Common myeloid progenitor, CD34-positive (primary cell): ENCODE measurements around the gene PAX1.

Source experiments
- CTCF ChIA-PET: fragments of 350-600 bp; sonication (Branson Sonifier 250); formaldehyde crosslinking; loops from one replicate; lab custom pipeline; 2021; ENCODE audit warnings: antibody characterized with exemption; lab: Charles Lee
- POLR2A ChIA-PET: fragments of 350-600 bp; sonication (Branson Sonifier 250); formaldehyde crosslinking; loops from one replicate; lab custom pipeline; 2021; ENCODE audit warnings: antibody characterized with exemption; lab: Charles Lee
- DNase-seq, 3 donors: peaks; one replicate each; pipeline versions ENCODE4 v3.0.0 to v3.0.0-alpha.2; 2013
- H3K27ac ChIP-seq, 2 experiments: 1 replicate in 1 of 2; 2 replicates in 1 of 2; pipeline ENCODE4 v1.7.0; 2013; ENCODE audit warnings: inconsistent platforms in 2 of 2, low read length in 2 of 2, mild to moderate bottlenecking in 2 of 2, low read depth in 1 of 2, moderate library complexity in 1 of 2; ENCODE audit not compliant: severe bottlenecking in 2 of 2, insufficient read depth in 1 of 2, poor library complexity in 1 of 2
- H3K27me3 ChIP-seq, 5 experiments: replicated peaks in 2 of 5; 1 replicate in 3 of 5; 2 replicates in 2 of 5; pipeline versions ENCODE4 v1.6.1 to v1.7.0; 2013; ENCODE audit warnings: low read length in 4 of 5, mild to moderate bottlenecking in 2 of 5, moderate library complexity in 2 of 5, inconsistent platforms in 1 of 5; ENCODE audit not compliant: insufficient read depth in 5 of 5, control insufficient read depth in 4 of 5
- H3K36me3 ChIP-seq, 4 experiments: 1 replicate in 2 of 4; 2 replicates in 2 of 4; pipeline versions ENCODE4 v1.6.1 to v1.7.0; 2013; ENCODE audit warnings: low read length in 3 of 4, control low read depth in 1 of 4, mild to moderate bottlenecking in 1 of 4; ENCODE audit not compliant: control insufficient read depth in 4 of 4, insufficient read depth in 4 of 4
- H3K4me1 ChIP-seq, 4 experiments: 1 replicate in 3 of 4; 2 replicates in 1 of 4; pipeline versions ENCODE4 v1.6.1 to v1.7.1; 2013; ENCODE audit warnings: low read length in 3 of 4, mild to moderate bottlenecking in 3 of 4, control low read depth in 1 of 4, inconsistent platforms in 1 of 4, moderate library complexity in 1 of 4; ENCODE audit not compliant: control insufficient read depth in 4 of 4, insufficient read depth in 4 of 4; ENCODE audit errors: control extremely low read depth in 1 of 4
- H3K4me3 ChIP-seq, 7 experiments: 1 replicate in 4 of 7; 2 replicates in 3 of 7; pipeline versions ENCODE4 v1.5.1 to v1.7.0; 2013; ENCODE audit warnings: mild to moderate bottlenecking in 7 of 7, low read length in 6 of 7, moderate library complexity in 6 of 7, inconsistent platforms in 2 of 7, low read depth in 2 of 7, control low read depth in 1 of 7; ENCODE audit not compliant: insufficient read depth in 4 of 7, control insufficient read depth in 1 of 7; ENCODE audit errors: extremely low read depth in 1 of 7
- H3K9me3 ChIP-seq, 5 experiments: 1 replicate in 4 of 5; 2 replicates in 1 of 5; pipeline versions ENCODE4 v1.6.1 to v1.7.1; 2013; ENCODE audit warnings: low read length in 4 of 5, mild to moderate bottlenecking in 2 of 5, inconsistent platforms in 1 of 5, low read depth in 1 of 5, moderate library complexity in 1 of 5; ENCODE audit not compliant: control insufficient read depth in 4 of 5, insufficient read depth in 2 of 5; ENCODE audit errors: control extremely low read depth in 1 of 5
- WGBS: methylation state at CpG from one replicate; pipeline ENCODE4 v1.1.5; 2013; ENCODE audit not compliant: insufficient coverage; 5-methylcytosine and 5-hydroxymethylcytosine counted together

PAX1 gene

GRCh38 chr20:21702553-21703470, 2.7 kb upstream of the PAX1 start:
- peak; percentile 50 to 69 (median 67) for DNase-seq
- H3K9me3 ChIP-seq = peaks cover 0 to 6% (median 0%) of the 10 kb centered on the region in 5 experiments
- H3K36me3 ChIP-seq = no peaks in the 10 kb centered on the region
- ChIA-PET POLR2A (no interaction called here), CTCF (interaction anchor here (0.9 to 1.4 kb wide), 7 partner anchors 9 to 80 kb away, joined by 3 to 6 read pairs (median 3); no protein-coding TSS in a partner anchor)
- H3K4me3 ChIP-seq = peak overlapping the region in 4 of 7 experiments; percentile 30 to 70 (median 45)
- 3% methylated on average over 48 of the region's 54 CpGs for WGBS
- peaks cover 0 to 13% (median 5%) of the 10 kb centered on the region in 4 experiments for H3K4me1 ChIP-seq
- H3K27ac ChIP-seq = no peak overlapping the region
- H3K27me3 ChIP-seq = peaks cover 32 to 100% (median 80%) of the 10 kb centered on the region in 5 experiments

- H3K36me3 ChIP-seq = no peaks in the 10 kb centered on the region
- H3K4me1 ChIP-seq = peaks cover 0 to 13% (median 5%) of the 10 kb centered on the region in 4 experiments
- CTCF ChIA-PET = interaction anchor here (0.7 to 1.9 kb wide), 5 partner anchors 9 to 81 kb away, joined by 3 to 7 read pairs (median 4); no protein-coding TSS in a partner anchor
- no peak for DNase-seq
- peaks cover 0 to 6% (median 0%) of the 10 kb centered on the region in 5 experiments for H3K9me3 ChIP-seq
- POLR2A ChIA-PET = no interaction called here
- no peak overlapping the region for H3K4me3 ChIP-seq
- H3K27ac ChIP-seq = no peak overlapping the region
- peaks cover 21 to 100% (median 77%) of the 10 kb centered on the region in 5 experiments for H3K27me3 ChIP-seq
- WGBS = 3% methylated on average over 15 of the region's 22 CpGs
Measured at GRCh38 chr20:21703717-21704407, 1.6 kb upstream of the PAX1 start.

GRCh38 chr20:21704408-21705385, 767 bp upstream of the PAX1 start:
- WGBS = 10% methylated on average over 15 of the region's 31 CpGs
- no peak overlapping the region for H3K4me3 ChIP-seq
- peaks cover 0 to 10% (median 0%) of the 10 kb centered on the region in 5 experiments for H3K9me3 ChIP-seq
- no peak overlapping the region for H3K27ac ChIP-seq
- ChIA-PET CTCF (interaction anchor here (0.7 to 1.9 kb wide), 2 partner anchors 10 to 12 kb away, joined by 3 to 7 read pairs; no protein-coding TSS in a partner anchor), POLR2A (no interaction called here)
- H3K27me3 ChIP-seq = peaks cover 17 to 100% (median 82%) of the 10 kb centered on the region in 5 experiments
- peaks cover 0 to 13% (median 5%) of the 10 kb centered on the region in 4 experiments for H3K4me1 ChIP-seq
- no peak for DNase-seq
- H3K36me3 ChIP-seq = no peaks in the 10 kb centered on the region

GRCh38 chr20:21706261-21707195, 1.1 kb downstream of the PAX1 start:
- ChIA-PET CTCF (no interaction called here), POLR2A (no interaction called here)
- 3% methylated on average over 66 of the region's 76 CpGs for WGBS
- DNase-seq = no peak
- Histone ChIP-seq H3K4me1 (peaks cover 0 to 13% (median 5%) of the 10 kb centered on the region in 4 experiments), H3K9me3 (peaks cover 0 to 7% (median 0%) of the 10 kb centered on the region in 5 experiments), H3K27me3 (peaks cover 6 to 98% (median 72%) of the 10 kb centered on the region in 5 experiments), H3K36me3 (no peaks in the 10 kb centered on the region), H3K4me3 (no peak overlapping the region), H3K27ac (no peak overlapping the region)

- H3K9me3 ChIP-seq = peaks cover 0 to 6% (median 0%) of the 10 kb centered on the region in 5 experiments
- no peak overlapping the region for H3K27ac ChIP-seq
- H3K27me3 ChIP-seq = peaks cover 9 to 98% (median 65%) of the 10 kb centered on the region in 5 experiments
- H3K4me1 ChIP-seq = peaks cover 0 to 11% (median 5%) of the 10 kb centered on the region in 4 experiments
- DNase-seq = no peak
- ChIA-PET POLR2A (no interaction called here), CTCF (interaction anchor here (1.0 kb wide), 1 partner anchor 21 kb away, joined by 3 read pairs; no protein-coding TSS in a partner anchor)
- WGBS = 11% methylated on average over 5 of the region's 7 CpGs
- H3K36me3 ChIP-seq = no peaks in the 10 kb centered on the region
- no peak overlapping the region for H3K4me3 ChIP-seq
Measured at GRCh38 chr20:21707267-21707666, 1.8 kb downstream of the PAX1 start.
